AG04449 (cell line): ENCODE data around the gene SLC24A3.

Experiments
- CTCF ChIA-PET: fragments of 350-600 bp; formaldehyde crosslinking; extraction: SDS; loops from one replicate; lab custom pipeline; 2021; ENCODE audit warnings: antibody characterized with exemption; lab: Yijun Ruan, JAX
- POLR2A ChIA-PET: fragments of 400-600, 350-600 bp; formaldehyde crosslinking; extraction: SDS; loops from one replicate; lab custom pipeline; 2020; ENCODE audit warnings: antibody characterized with exemption, inconsistent platforms; lab: Yijun Ruan, JAX
- DNase-seq: peaks from one replicate; pipeline ENCODE4 v3.0.0-alpha.2; 2010; ENCODE audit warnings: low read depth, low spot score
- H3K4me3 ChIP-seq: 2 replicates; pipeline ENCODE4 v1.5.1; 2011; ENCODE audit warnings: low read depth, mild to moderate bottlenecking, control low read depth, low read length
- CTCF ChIP-seq: IDR thresholded peaks from one replicate; pipeline ENCODE4 v1.5.1; 2011; ENCODE audit warnings: mild to moderate bottlenecking, moderate library complexity, low read length, control low read depth, inconsistent platforms; ENCODE audit not compliant: insufficient read depth; ENCODE audit errors: missing control alignments

SLC24A3 gene

GRCh38 chr20:19419396-19419795 is 207.0 kb downstream of the SLC24A3 start:
- H3K4me3 ChIP-seq = no peak overlapping the region
- DNase-seq = no peak
- ChIA-PET CTCF (no interaction called here), POLR2A (no interaction called here)
- TF ChIP-seq CTCF = no peak

- TF ChIP-seq CTCF = no peak
- ChIA-PET POLR2A (no interaction called here), CTCF (interaction anchor here (0.6 kb wide), 1 partner anchor 1919 kb away, joined by 3 read pairs; no protein-coding TSS in a partner anchor)
- no peak overlapping the region for H3K4me3 ChIP-seq
- no peak for DNase-seq
Observed at GRCh38 chr20:19423097-19423899, 210.9 kb downstream of the SLC24A3 start.

- TF ChIP-seq CTCF = no peak
- H3K4me3 ChIP-seq = no peak overlapping the region
- DNase-seq = no peak
- POLR2A ChIA-PET = no interaction called here
- CTCF ChIA-PET = no interaction called here
Observed at GRCh38 chr20:19423900-19424620, 211.6 kb downstream of the SLC24A3 start.

GRCh38 chr20:19426356-19426755 is 213.9 kb downstream of the SLC24A3 start:
- no peak overlapping the region for H3K4me3 ChIP-seq
- TF ChIP-seq CTCF = no peak
- DNase-seq = no peak
- POLR2A ChIA-PET = no interaction called here
- CTCF ChIA-PET = no interaction called here

- CTCF ChIA-PET = no interaction called here
- DNase-seq = no peak
- POLR2A ChIA-PET = no interaction called here
Observed at GRCh38 chr20:19427480-19427879, 215.0 kb downstream of the SLC24A3 start.

More at GRCh38 chr20:19427480-19427879, 215.0 kb downstream of the SLC24A3 start:
- H3K4me3 ChIP-seq = no peak overlapping the region
- TF ChIP-seq CTCF = no peak
